K562 (cell line): ENCODE measurements around the gene SALL2. TPM values are rescaled to one million over a fixed set of nuclear protein-coding genes. Genes with fewer than 3 reads are reported as not detected.

Experiments used
- ATAC-seq: fragments of 200-7000 bp; cut with Tn5 transposase; 3 replicates; pipeline ENCODE4 v1.9.1; 2020; ENCODE audit warnings: moderate library complexity
- BruUV-seq: library from RNA; stranded (reverse); fragments of 400-500 nt; replicated peaks from 2 replicates; lab custom pipeline; 2021; lab: Mats Ljungman, UMichigan
- CTCF ChIA-PET: fragments of 300-600 bp; formaldehyde crosslinking; extraction: SDS; loops from one replicate; lab custom pipeline; 2021; ENCODE audit warnings: low intra/inter-chr PET ratio; lab: Yijun Ruan, JAX
- POLR2A ChIA-PET: fragments of 300-600, 350-650 bp; sonication (Branson Sonifier 250); formaldehyde crosslinking; extraction: SDS; loops from one replicate; lab custom pipeline; 2021; ENCODE audit warnings: antibody characterized with exemption, inconsistent platforms; lab: Yijun Ruan, JAX
- DNase-seq, 4 experiments: peaks; one replicate each; pipeline versions ENCODE4 v3.0.0 to v3.0.0-alpha.2; 2011 to 2018; ENCODE audit warnings: low spot score in 3 of 4, mixed read lengths in 3 of 4; ENCODE audit errors: extremely low read depth in 1 of 4
- FAIRE-seq: peaks from 2 replicates; lab custom pipeline; 2011; peaks lifted over from hg19 to GRCh38; lab: Jason Lieb, UNC
- H2AFZ ChIP-seq: 2 replicates; pipeline ENCODE4 v1.6.0; 2011; ENCODE audit warnings: low read depth, low read length, control low read depth, inconsistent platforms
- H3K27ac ChIP-seq: fragments of 200-600 bp; 3 replicates; pipeline ENCODE4 v1.8.0; 2011; ENCODE audit warnings: low read depth, mild to moderate bottlenecking, control low read depth, inconsistent platforms, low read length, moderate library complexity, mixed read lengths; ENCODE audit errors: extremely low read depth
- H3K27me3 ChIP-seq, 2 experiments: fragments of 300-600 bp in 1 of 2; 2 replicates in 1 of 2; 3 replicates in 1 of 2; pipeline versions ENCODE4 v1.6.0 to v1.8.0; 2011; ENCODE audit warnings: inconsistent platforms in 2 of 2, low read length in 2 of 2, mild to moderate bottlenecking in 1 of 2, mixed read lengths in 1 of 2, moderate library complexity in 1 of 2; ENCODE audit not compliant: control insufficient read depth in 2 of 2, insufficient read depth in 2 of 2
- H3K36me3 ChIP-seq: fragments of 300-600 bp; 3 replicates; pipeline ENCODE4 v1.8.0; 2011; ENCODE audit warnings: mild to moderate bottlenecking, low read length, inconsistent platforms; ENCODE audit not compliant: control insufficient read depth, insufficient read depth
- H3K4me1 ChIP-seq, 2 experiments: fragments of 200-600 bp in 1 of 2; replicated peaks in 1 of 2; 2 replicates in 1 of 2; 3 replicates in 1 of 2; pipeline versions ENCODE4 v1.5.1 to v1.8.0; 2011; ENCODE audit warnings: inconsistent platforms in 2 of 2, low read length in 2 of 2, mild to moderate bottlenecking in 1 of 2, mixed read lengths in 1 of 2, moderate library complexity in 1 of 2; ENCODE audit not compliant: control insufficient read depth in 2 of 2, insufficient read depth in 2 of 2
- H3K4me2 ChIP-seq: 2 replicates; pipeline ENCODE4 v1.6.1; 2011; ENCODE audit warnings: low read length, control low read depth, inconsistent platforms, mixed read lengths; ENCODE audit not compliant: insufficient read depth
- H3K4me3 ChIP-seq: fragments of 200-600 bp; sonication (generic), shearing (Covaris generic); 2 replicates; pipeline ENCODE4 v1.5.1; 2016; ENCODE audit warnings: control low read depth, inconsistent platforms
- H3K79me2 ChIP-seq: fragments of 200-600 bp; 3 replicates; pipeline ENCODE4 v1.8.0; 2011; ENCODE audit warnings: low read length, inconsistent platforms; ENCODE audit not compliant: control insufficient read depth, insufficient read depth
- H3K9ac ChIP-seq, 2 experiments: 2 replicates each; pipeline versions ENCODE4 v1.6.0 to v1.6.1; 2011; ENCODE audit warnings: low read depth in 2 of 2, low read length in 2 of 2, control low read depth in 1 of 2, inconsistent platforms in 1 of 2, mild to moderate bottlenecking in 1 of 2, mixed read lengths in 1 of 2; ENCODE audit not compliant: insufficient read depth in 1 of 2
- H3K9me1 ChIP-seq: one replicate; pipeline ENCODE4 v1.6.0; 2011; ENCODE audit warnings: inconsistent platforms, mild to moderate bottlenecking, low read length, moderate library complexity; ENCODE audit not compliant: control insufficient read depth, insufficient read depth
- H3K9me3 ChIP-seq: replicated peaks from 2 replicates; pipeline ENCODE4 v1.5.1; 2011; ENCODE audit warnings: low read depth, low read length, inconsistent platforms; ENCODE audit not compliant: control insufficient read depth, insufficient read depth
- H4K20me1 ChIP-seq: replicated peaks from 2 replicates; pipeline ENCODE4 v1.6.1; 2011; ENCODE audit warnings: low read length, inconsistent platforms, mixed read lengths; ENCODE audit not compliant: control insufficient read depth, insufficient read depth
- ARHGAP35 ChIP-seq: fragments of 450-650 bp; IDR thresholded peaks from 2 replicates; pipeline ENCODE4 v1.6.1; 2018; ENCODE audit not compliant: partially characterized antibody
- ARID1B ChIP-seq: fragments of 450-650 bp; IDR thresholded peaks from 2 replicates; pipeline ENCODE4 v1.6.1; 2016; ENCODE audit warnings: antibody characterized with exemption, mild to moderate bottlenecking, inconsistent platforms
- ATF1 ChIP-seq, 2 experiments: fragments of 450-650 bp in 1 of 2; IDR thresholded peaks; 2 replicates each; pipeline ENCODE4 v1.6.1; 2016; ENCODE audit warnings: missing compliant biosample characterization in 1 of 2, missing genetic modification characterization in 1 of 2
- FOSL1 ChIP-seq: fragments of 200-800 bp; sonication (Bioruptor generic); conservative IDR thresholded peaks from 2 replicates; pipeline ENCODE4 v1.6.1; 2016; ENCODE audit warnings: missing genetic modification characterization, missing compliant biosample characterization
- JUN ChIP-seq, 2 experiments: sonication (generic) in 1 of 2; formaldehyde crosslinking in 1 of 2; IDR thresholded peaks; 2 replicates each; pipeline versions ENCODE4 v1.6.1 to v1.8.0; 2012 to 2022; ENCODE audit warnings: borderline replicate concordance in 2 of 2, mild to moderate bottlenecking in 2 of 2, improper control_type of control experiment in 1 of 2, low read depth in 1 of 2, low read length in 1 of 2, missing genetic modification reagents in 1 of 2
- MEF2D ChIP-seq: conservative IDR thresholded peaks from 2 replicates; pipeline ENCODE4 v1.6.1; 2016; ENCODE audit warnings: low read depth, missing genetic modification characterization, missing compliant biosample characterization
- NR4A1 ChIP-seq, 2 experiments: fragments of 250-450 bp in 1 of 2; fragments of 450-650 bp in 1 of 2; sonication (Bioruptor Pico) in 1 of 2; IDR thresholded peaks; 2 replicates each; pipeline versions ENCODE4 v1.4.0 to v1.6.1; 2016 to 2020; ENCODE audit warnings: mild to moderate bottlenecking in 2 of 2, missing compliant biosample characterization in 1 of 2, missing genetic modification characterization in 1 of 2, moderate library complexity in 1 of 2
- POLR2A ChIP-seq: fragments of 450-650 bp; conservative IDR thresholded peaks from 2 replicates; pipeline ENCODE4 v1.6.1; 2016
- RBM25 ChIP-seq: fragments of 200-400 bp; formaldehyde crosslinking; IDR thresholded peaks from 2 replicates; pipeline ENCODE4 v1.6.1; 2018; ENCODE audit warnings: low read length, low read depth, moderate library complexity; ENCODE audit not compliant: severe bottlenecking
- RFX7 ChIP-seq: fragments of 250-450 bp; sonication (Bioruptor Pico); IDR thresholded peaks from 2 replicates; pipeline ENCODE4 v1.5.1; 2021; ENCODE audit warnings: mild to moderate bottlenecking
- SNAPC5 ChIP-seq: fragments of 250-450 bp; sonication (Bioruptor Pico); IDR thresholded peaks from 2 replicates; pipeline ENCODE4 v1.8.0; 2021; ENCODE audit warnings: moderate library complexity, mild to moderate bottlenecking, inconsistent platforms
- TAF9B ChIP-seq: fragments of 450-650 bp; IDR thresholded peaks from 2 replicates; pipeline ENCODE4 v1.6.1; 2018; ENCODE audit warnings: mild to moderate bottlenecking; ENCODE audit not compliant: partially characterized antibody
- TFAP4 ChIP-seq: sonication (generic); formaldehyde crosslinking; IDR thresholded peaks from 2 replicates; pipeline ENCODE4 v1.8.0; 2022; ENCODE audit warnings: missing genetic modification reagents, mild to moderate bottlenecking, moderate library complexity, borderline replicate concordance
- WHSC1 ChIP-seq: IDR thresholded peaks from one replicate; pipeline ENCODE4 v1.6.1; 2012; ENCODE audit warnings: low read length, control low read depth, inconsistent platforms
- ZBTB9 ChIP-seq: fragments of 450-650 bp; formaldehyde crosslinking; IDR thresholded peaks from 2 replicates; pipeline ENCODE4 v1.4.0; 2020; ENCODE audit warnings: mild to moderate bottlenecking, moderate library complexity
- ZNF778 ChIP-seq: fragments of 450-650 bp; formaldehyde crosslinking; IDR thresholded peaks from 2 replicates; pipeline ENCODE4 v1.4.0; 2020; ENCODE audit warnings: mild to moderate bottlenecking, moderate library complexity
- WGBS: fragments of 100-300 bp; shearing (Covaris generic); methylation state at CpG from one replicate; pipeline ENCODE4 v1.1.6; 2016; ENCODE audit warnings: low coverage, mixed read lengths; ENCODE audit not compliant: insufficient coverage; ENCODE audit errors: missing lambda C conversion rate; 5-methylcytosine and 5-hydroxymethylcytosine counted together
- in situ Hi-C: fragments of 300-500 bp; cut with MboI; formaldehyde crosslinking; loops from 4 replicates; pipeline ENCODE4 v1.15.0; 2018; ENCODE audit warnings: inconsistent platforms, mixed read lengths
- intact Hi-C: fragments of 100-400 bp; cut with micrococcal nuclease; formaldehyde crosslinking; loops from 2 replicates; pipeline ENCODE4 v1.14.2; 2022
- polyA plus RNA-seq, 8 experiments: library from polyadenylated mRNA; depleted of rRNA in 4 of 8; stranded (reverse) in 5 of 8; unstranded in 3 of 8; fragments of >200 nt; fragmentation: Nextera tagmentation in 2 of 8; fragmentation: Illumina TruSeq in 1 of 8; extraction: Ambion mirVana in 2 of 8; extraction: Trizol in 1 of 8; gene quantifications; 2 replicates each; pipeline versions ENCODE4 v1.2.1 to v1.2.3, GENCODE V29; 2011 to 2014; ENCODE audit warnings: inconsistent platforms in 1 of 8, missing spikeins in 1 of 8
- total RNA-seq, 7 experiments: library from RNA; depleted of rRNA in 6 of 7; stranded (reverse); fragments of >200 nt in 6 of 7; fragmentation: Illumina TruSeq in 2 of 7; extraction: Trizol in 2 of 7; gene quantifications; 2 replicates each; pipeline versions ENCODE4 v1.2.1 to v1.2.3, GENCODE V29; 2011 to 2021; ENCODE audit warnings: low replicate concordance in 1 of 7
- TF ChIP-seq, protein P1 (sequence below): fragments of 450-650 bp; IDR thresholded peaks from 2 replicates; pipeline ENCODE4 v1.6.1; 2017; ENCODE audit warnings: antibody characterized with exemption

Gene SALL2
- total and polyA plus RNA-seq, 9 of the 15 experiments (the other 6 are each of a cell fraction or from before 2014, with no cell fraction given): 6.6 to 30.4 (median 12.9) TPM

GRCh38 chr14:21520767-21521166 is 5.4 kb downstream of the SALL2 start:
- Histone ChIP-seq H3K79me2 (peaks cover 19% of the 10 kb centered on the region), H3K9ac (no peak overlapping the region), H3K27me3 (no peaks in the 10 kb centered on the region), H3K4me2 (no peak overlapping the region), H3K4me1 (peaks cover 10 to 22% of the 10 kb centered on the region in 2 experiments; a peak in 4 of 5 replicates)
- POLR2A ChIA-PET: interaction anchor here (4.2 kb wide), 1 partner anchor 10 kb away, joined by 23 read pairs; the partner anchor contains the start of gene METTL3
- FAIRE-seq (peak; percentile 48), DNase-seq (no peak), ATAC-seq (no peak)
- BruUV-seq: no TSS peak
- CTCF ChIA-PET: no interaction called here
- TF ChIP-seq WHSC1: no peak
- no peak for TF ChIP-seq POLR2A
- TF ChIP-seq MEF2D (tag): no peak
- no peak for TF ChIP-seq RFX7 (CRISPR knock-in tag)
- no peak for TF ChIP-seq TAF9B
- TF ChIP-seq ZBTB9 (CRISPR knock-in tag): no peak
- no peak for TF ChIP-seq FOSL1
- TF ChIP-seq TFAP4 (CRISPR knock-in tag): no peak
- no peak for TF ChIP-seq ARHGAP35
- no peak for TF ChIP-seq RBM25
- TF ChIP-seq, protein P1, sequence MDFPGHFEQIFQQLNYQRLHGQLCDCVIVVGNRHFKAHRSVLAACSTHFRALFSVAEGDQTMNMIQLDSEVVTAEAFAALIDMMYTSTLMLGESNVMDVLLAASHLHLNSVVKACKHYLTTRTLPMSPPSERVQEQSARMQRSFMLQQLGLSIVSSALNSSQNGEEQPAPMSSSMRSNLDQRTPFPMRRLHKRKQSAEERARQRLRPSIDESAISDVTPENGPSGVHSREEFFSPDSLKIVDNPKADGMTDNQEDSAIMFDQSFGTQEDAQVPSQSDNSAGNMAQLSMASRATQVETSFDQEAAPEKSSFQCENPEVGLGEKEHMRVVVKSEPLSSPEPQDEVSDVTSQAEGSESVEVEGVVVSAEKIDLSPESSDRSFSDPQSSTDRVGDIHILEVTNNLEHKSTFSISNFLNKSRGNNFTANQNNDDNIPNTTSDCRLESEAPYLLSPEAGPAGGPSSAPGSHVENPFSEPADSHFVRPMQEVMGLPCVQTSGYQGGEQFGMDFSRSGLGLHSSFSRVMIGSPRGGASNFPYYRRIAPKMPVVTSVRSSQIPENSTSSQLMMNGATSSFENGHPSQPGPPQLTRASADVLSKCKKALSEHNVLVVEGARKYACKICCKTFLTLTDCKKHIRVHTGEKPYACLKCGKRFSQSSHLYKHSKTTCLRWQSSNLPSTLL: no peak
- no peak for TF ChIP-seq ZNF778 (CRISPR knock-in tag)
- TF ChIP-seq ATF1 (CRISPR knock-in tag; IDR thresholded peaks at IDR 0.05): no peak
- no peak for TF ChIP-seq ATF1 (tag; IDR thresholded peaks at IDR 0.05)
- no peak for TF ChIP-seq ARID1B
- no peak for TF ChIP-seq SNAPC5 (CRISPR knock-in tag)
- no peak for TF ChIP-seq NR4A1 (CRISPR knock-in tag; IDR thresholded peaks at IDR 0.05)
- TF ChIP-seq NR4A1 (tag; IDR thresholded peaks at IDR 0.05): no peak
- TF ChIP-seq JUN (IDR thresholded peaks at IDR 0.05; ENCODE audit: borderline replicate concordance, low read depth, low read length): no peak
- TF ChIP-seq JUN (CRISPR knock-in tag; IDR thresholded peaks at IDR 0.05; ENCODE audit: borderline replicate concordance): no peak
- TF ChIP-seq, all 486 proteins: peak for 0
- H3K27ac ChIP-seq: no peak overlapping the region
- H3K36me3 ChIP-seq: peaks cover 28% of the 10 kb centered on the region; the same call in 2 of the 3 replicates
- H3K9me1 ChIP-seq: no peaks in the 10 kb centered on the region
- in situ Hi-C loops (no loop called here), intact Hi-C loops (no loop called here)
- 63% methylated on average over 1 of the region's 1 CpG for WGBS
- no peaks in the 10 kb centered on the region for H4K20me1 ChIP-seq
- H2AFZ ChIP-seq: no peak overlapping the region
- H3K9me3 ChIP-seq: no peaks in the 10 kb centered on the region
- no peak overlapping the region for H3K4me3 ChIP-seq
